Epithelial cell of esophagus (primary cell): ENCODE measurements around the gene FBXW5.

Experiments
- DNase-seq: peaks from one replicate; pipeline ENCODE4 v3.0.0; 2010; ENCODE audit warnings: low read depth
- H3K4me3 ChIP-seq: 2 replicates; pipeline ENCODE4 v1.5.1; 2011; ENCODE audit warnings: mild to moderate bottlenecking, low read length, control low read depth
- TF ChIP-seq, protein P1 (sequence below): IDR thresholded peaks from 2 replicates; pipeline ENCODE4 v1.5.1; 2011; ENCODE audit warnings: low read depth, mild to moderate bottlenecking, low read length, control low read depth, inconsistent platforms; ENCODE audit not compliant: insufficient read depth; ENCODE audit errors: missing control alignments

Gene FBXW5

GRCh38 chr9:136985027-136985602 lies 40.6 kb upstream of the FBXW5 start:
- TF ChIP-seq, protein P1, sequence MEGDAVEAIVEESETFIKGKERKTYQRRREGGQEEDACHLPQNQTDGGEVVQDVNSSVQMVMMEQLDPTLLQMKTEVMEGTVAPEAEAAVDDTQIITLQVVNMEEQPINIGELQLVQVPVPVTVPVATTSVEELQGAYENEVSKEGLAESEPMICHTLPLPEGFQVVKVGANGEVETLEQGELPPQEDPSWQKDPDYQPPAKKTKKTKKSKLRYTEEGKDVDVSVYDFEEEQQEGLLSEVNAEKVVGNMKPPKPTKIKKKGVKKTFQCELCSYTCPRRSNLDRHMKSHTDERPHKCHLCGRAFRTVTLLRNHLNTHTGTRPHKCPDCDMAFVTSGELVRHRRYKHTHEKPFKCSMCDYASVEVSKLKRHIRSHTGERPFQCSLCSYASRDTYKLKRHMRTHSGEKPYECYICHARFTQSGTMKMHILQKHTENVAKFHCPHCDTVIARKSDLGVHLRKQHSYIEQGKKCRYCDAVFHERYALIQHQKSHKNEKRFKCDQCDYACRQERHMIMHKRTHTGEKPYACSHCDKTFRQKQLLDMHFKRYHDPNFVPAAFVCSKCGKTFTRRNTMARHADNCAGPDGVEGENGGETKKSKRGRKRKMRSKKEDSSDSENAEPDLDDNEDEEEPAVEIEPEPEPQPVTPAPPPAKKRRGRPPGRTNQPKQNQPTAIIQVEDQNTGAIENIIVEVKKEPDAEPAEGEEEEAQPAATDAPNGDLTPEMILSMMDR: no peak
- H3K4me3 ChIP-seq: no peak overlapping the region
- DNase-seq: no peak

GRCh38 chr9:136984464-136985026 lies 40.0 kb upstream of the FBXW5 start:
- TF ChIP-seq, protein P1: no peak
- no peak for DNase-seq
- H3K4me3 ChIP-seq: no peak overlapping the region

DNA sequence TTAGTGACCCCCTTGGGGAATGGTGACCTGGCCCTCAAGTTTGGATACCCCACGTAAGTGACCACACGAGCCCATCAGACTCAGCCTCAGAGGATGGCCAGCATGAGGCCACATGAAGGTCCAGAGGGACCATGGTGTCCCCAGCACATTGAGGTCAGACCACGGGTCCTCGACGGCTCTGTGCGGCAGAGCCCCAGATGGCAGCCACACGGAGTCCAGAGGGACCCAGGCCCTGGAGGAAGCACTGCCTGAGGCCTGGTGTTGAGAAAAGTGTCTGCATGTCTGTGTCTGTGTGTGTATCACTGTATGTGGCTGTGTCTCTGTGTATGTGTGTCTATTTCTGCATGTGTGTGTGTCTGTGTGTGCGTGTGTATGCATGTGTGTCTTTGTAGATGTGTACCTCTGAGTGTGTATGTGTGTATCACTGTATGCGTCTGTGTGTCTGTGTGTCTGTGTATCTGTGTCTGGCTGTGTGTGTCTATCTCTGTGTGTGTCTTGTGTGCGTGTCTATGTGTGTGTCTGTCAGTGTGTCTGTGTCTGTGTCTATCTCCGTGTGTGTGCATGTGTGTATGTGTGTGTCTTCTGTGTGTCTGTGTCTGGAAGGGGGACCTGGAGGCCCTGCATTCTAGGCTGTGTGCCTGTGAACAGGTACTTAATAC lies 39.2 kb upstream of the FBXW5 start:
- TF ChIP-seq, protein P1: no peak
- DNase-seq: no peak
- H3K4me3 ChIP-seq: no peak overlapping the region

- DNase-seq: no peak
- no peak overlapping the region for H3K4me3 ChIP-seq
- TF ChIP-seq, protein P1: no peak
Measured at GRCh38 chr9:136983167-136983566, 38.6 kb upstream of the FBXW5 start.

DNA sequence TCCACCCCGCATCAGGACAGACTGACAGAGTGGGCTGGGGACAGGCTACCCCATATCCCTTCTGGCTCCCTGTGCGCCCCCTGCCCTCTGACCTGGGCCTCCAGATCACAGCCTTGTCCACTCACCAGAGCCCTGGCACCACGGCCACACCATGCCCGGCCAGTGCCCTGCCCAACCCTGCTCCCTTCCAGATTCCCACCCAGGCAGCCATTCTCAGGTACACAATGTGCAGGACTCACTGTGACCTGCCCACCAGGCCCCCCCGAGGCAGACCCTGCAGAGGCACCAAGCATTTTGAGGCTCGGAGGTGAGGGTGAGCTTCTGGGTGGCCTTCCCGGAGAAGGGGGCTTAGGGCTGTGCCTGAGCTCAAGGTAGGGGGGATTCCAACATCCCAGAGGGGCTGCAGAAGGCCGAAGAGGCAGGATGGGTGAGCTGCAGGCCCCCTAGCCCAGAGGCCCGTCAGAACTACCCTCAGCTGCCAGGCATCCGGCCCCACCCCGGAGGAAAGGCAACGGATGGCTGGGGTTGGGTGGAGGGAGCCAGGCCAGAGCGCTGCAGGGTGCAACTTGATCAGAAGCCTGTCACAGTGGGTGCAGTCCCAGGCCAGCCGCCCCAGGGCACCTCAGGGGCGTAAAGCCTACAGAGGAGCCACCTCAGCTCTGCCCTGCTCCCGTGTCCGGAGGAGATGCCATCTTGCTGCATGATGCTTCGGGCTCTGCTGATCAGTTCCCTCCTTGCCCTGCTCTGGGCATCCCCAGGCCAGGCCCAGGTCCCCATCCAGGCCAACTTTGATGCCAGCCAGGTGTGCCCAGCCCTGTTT lies 37.9 kb upstream of the FBXW5 start, which contains the start of gene LCNL1:
Gene LCNL1, plus strand, starts transcription at position 762 of the 820 bp plus-strand sequence. CDS start 594 bp downstream, outside the sequence.
- no peak within 1 kb of the TSS for H3K4me3 ChIP-seq
- no peak for DNase-seq
- TF ChIP-seq, protein P1: no peak

GRCh38 chr9:136981588-136982231 lies 37.2 kb upstream of the FBXW5 start:
- TF ChIP-seq, protein P1: no peak
- H3K4me3 ChIP-seq: no peak overlapping the region
- no peak for DNase-seq
